ENCODE measurements around the gene GLI3.

Gene GLI3

GRCh38 chr7:41928166-41928565 is 308.8 kb downstream of the GLI3 start:
- DNase-seq (ENCODE audit: low read depth in 3 of 3) = no peak

- DNase-seq (ENCODE audit: low read depth in 3 of 3) = no peak
Observed at GRCh38 chr7:41927380-41927779, 309.6 kb downstream of the GLI3 start.

GRCh38 chr7:41925946-41926345 is 311.1 kb downstream of the GLI3 start:
- DNase-seq (ENCODE audit: low read depth in 3 of 3) = no peak

- no peak for DNase-seq (ENCODE audit: low read depth in 3 of 3)
Observed at GRCh38 chr7:41924796-41925195, 312.2 kb downstream of the GLI3 start.

- DNase-seq (ENCODE audit: low read depth in 3 of 3) = no peak
Observed at GRCh38 chr7:41922373-41922772, 314.6 kb downstream of the GLI3 start.

GRCh38 chr7:41921453-41921981 is 315.5 kb downstream of the GLI3 start:
- no peak for DNase-seq (ENCODE audit: low read depth in 3 of 3)

- DNase-seq (ENCODE audit: low read depth in 3 of 3) = no peak
Observed at GRCh38 chr7:41918597-41918996, 318.4 kb downstream of the GLI3 start.

- no peak for DNase-seq (ENCODE audit: low read depth in 3 of 3)
Observed at GRCh38 chr7:41916450-41916927, 320.5 kb downstream of the GLI3 start.

- DNase-seq (ENCODE audit: low read depth in 3 of 3) = no peak
Observed at GRCh38 chr7:41915871-41916270, 321.1 kb downstream of the GLI3 start.

- no peak for DNase-seq (ENCODE audit: low read depth in 3 of 3)
Observed at GRCh38 chr7:41912851-41913567, 324.0 kb downstream of the GLI3 start.

GRCh38 chr7:41912426-41912825 is 324.6 kb downstream of the GLI3 start:
- no peak for DNase-seq (ENCODE audit: low read depth in 3 of 3)

GRCh38 chr7:41911792-41912191 is 325.2 kb downstream of the GLI3 start:
- no peak for DNase-seq (ENCODE audit: low read depth in 3 of 3)
